Uterus (tissue), 4 donors: ENCODE measurements around the gene HCFC1R1. TPM values are rescaled to one million over a fixed set of nuclear protein-coding genes. Genes with fewer than 3 reads are reported as not detected.

Experiments used
- DNase-seq, 2 donors: peaks; one replicate each; pipeline ENCODE4 v3.0.0-alpha.2; 2019 to 2020
- H3K27ac ChIP-seq, 2 donors: fragments of 200-600 bp; sonication (generic); 1 replicate in 1 of 2; 2 replicates in 1 of 2; pipeline ENCODE4 v1.5.1; 2016 to 2018
- H3K27me3 ChIP-seq, 2 donors: fragments of 200-600 bp; sonication (generic); one replicate each; pipeline ENCODE4 v1.5.1; 2018 to 2019; ENCODE audit warnings: control low read depth in 1 of 2
- H3K36me3 ChIP-seq, 2 donors: fragments of 200-600 bp; sonication (generic); one replicate each; pipeline ENCODE4 v1.5.1; 2019; ENCODE audit warnings: control low read depth in 1 of 2
- H3K4me1 ChIP-seq, 2 donors: fragments of 200-600 bp; sonication (generic); one replicate each; pipeline ENCODE4 v1.5.1; 2018 to 2019; ENCODE audit warnings: control low read depth in 1 of 2
- H3K4me3 ChIP-seq, 2 donors: fragments of 200-600 bp; sonication (generic); 1 replicate in 1 of 2; 2 replicates in 1 of 2; pipeline ENCODE4 v1.5.1; 2018 to 2019; ENCODE audit warnings: mild to moderate bottlenecking in 1 of 2
- H3K9me3 ChIP-seq, 2 donors: fragments of 200-600 bp; sonication (generic); one replicate each; pipeline ENCODE4 v1.5.1; 2019; ENCODE audit warnings: control low read depth in 1 of 2
- POLR2A ChIP-seq, 2 donors: fragments of 450-650 bp; IDR thresholded peaks; one replicate each; pipeline ENCODE4 v1.6.1; 2016; ENCODE audit warnings: antibody characterized with exemption in 2 of 2, mild to moderate bottlenecking in 1 of 2, moderate library complexity in 1 of 2
- intact Hi-C: fragments of 100-400 bp; cut with DNase I; formaldehyde crosslinking; loops from one replicate; pipeline ENCODE4 v1.15.1; 2023; ENCODE audit warnings: low total_unique reads
- total RNA-seq, 4 donors: library from RNA; depleted of rRNA in 3 of 4; stranded (reverse); fragments of >200 nt in 3 of 4; gene quantifications; one replicate each; pipeline versions ENCODE4 v1.1.0 to v1.2.4, GENCODE V29; 2014 to 2023
- TF ChIP-seq, protein P1 (sequence below), 4 experiments: fragments of 200-600 bp in 2 of 4; fragments of 450-650 bp in 2 of 4; sonication (generic) in 2 of 4; IDR thresholded peaks; one replicate each; pipeline ENCODE4 v1.5.1; 2016 to 2019; ENCODE audit warnings: antibody characterized with exemption in 4 of 4, mild to moderate bottlenecking in 2 of 4, moderate library complexity in 1 of 4
- donor health status: DM: yes; HTN: yes; CAD: no.

HCFC1R1 gene
- total RNA-seq, 4 donors from 2014 or later, result 3.6 to 67.5 (median 25.4) TPM

DNA sequence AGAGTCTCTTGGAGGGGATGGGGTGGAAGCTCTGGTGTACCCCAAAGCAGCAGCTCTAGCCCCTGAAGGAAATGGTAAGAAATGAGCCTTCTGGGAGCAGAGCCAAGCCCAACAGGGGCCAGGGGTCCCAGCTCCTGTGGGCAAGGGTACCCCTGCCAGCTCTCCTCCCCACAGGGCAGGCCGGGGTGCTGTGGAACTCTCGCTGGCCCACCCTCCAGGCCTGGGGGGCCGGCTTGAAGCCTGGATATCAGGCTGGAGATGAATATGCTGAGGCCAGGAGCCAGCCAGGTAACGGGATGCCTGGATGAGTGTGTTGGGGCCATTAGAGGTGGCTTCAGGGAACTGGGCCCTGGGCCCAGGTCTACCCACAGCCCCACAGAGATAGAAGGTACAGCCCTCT is 23.2 kb downstream of the HCFC1R1 start:
- Histone ChIP-seq H3K36me3 (no peaks in the 10 kb centered on the region), H3K4me3 (no peak overlapping the region), H3K27ac (no peak overlapping the region), H3K9me3 (no peaks in the 10 kb centered on the region), H3K4me1 (no peaks in the 10 kb centered on the region), H3K27me3 (peaks cover 0 to 3% of the 10 kb centered on the region in 2 donors)
- no peak for DNase-seq
- intact Hi-C loops, result no loop called here
- TF ChIP-seq, protein P1, sequence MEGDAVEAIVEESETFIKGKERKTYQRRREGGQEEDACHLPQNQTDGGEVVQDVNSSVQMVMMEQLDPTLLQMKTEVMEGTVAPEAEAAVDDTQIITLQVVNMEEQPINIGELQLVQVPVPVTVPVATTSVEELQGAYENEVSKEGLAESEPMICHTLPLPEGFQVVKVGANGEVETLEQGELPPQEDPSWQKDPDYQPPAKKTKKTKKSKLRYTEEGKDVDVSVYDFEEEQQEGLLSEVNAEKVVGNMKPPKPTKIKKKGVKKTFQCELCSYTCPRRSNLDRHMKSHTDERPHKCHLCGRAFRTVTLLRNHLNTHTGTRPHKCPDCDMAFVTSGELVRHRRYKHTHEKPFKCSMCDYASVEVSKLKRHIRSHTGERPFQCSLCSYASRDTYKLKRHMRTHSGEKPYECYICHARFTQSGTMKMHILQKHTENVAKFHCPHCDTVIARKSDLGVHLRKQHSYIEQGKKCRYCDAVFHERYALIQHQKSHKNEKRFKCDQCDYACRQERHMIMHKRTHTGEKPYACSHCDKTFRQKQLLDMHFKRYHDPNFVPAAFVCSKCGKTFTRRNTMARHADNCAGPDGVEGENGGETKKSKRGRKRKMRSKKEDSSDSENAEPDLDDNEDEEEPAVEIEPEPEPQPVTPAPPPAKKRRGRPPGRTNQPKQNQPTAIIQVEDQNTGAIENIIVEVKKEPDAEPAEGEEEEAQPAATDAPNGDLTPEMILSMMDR (IDR thresholded peaks at IDR 0.05), result no peak
- TF ChIP-seq POLR2A (IDR thresholded peaks at IDR 0.05), result no peak

- Histone ChIP-seq H3K27ac (no peak overlapping the region), H3K4me3 (no peak overlapping the region), H3K4me1 (no peaks in the 10 kb centered on the region), H3K36me3 (no peaks in the 10 kb centered on the region), H3K9me3 (no peaks in the 10 kb centered on the region), H3K27me3 (peaks cover 0 to 3% of the 10 kb centered on the region in 2 donors)
- intact Hi-C loops, result no loop called here
- DNase-seq, result no peak
- TF ChIP-seq, protein P1 (IDR thresholded peaks at IDR 0.05), result no peak
- no peak for TF ChIP-seq POLR2A (IDR thresholded peaks at IDR 0.05)
Measured at GRCh38 chr16:2999929-3000328, 23.8 kb downstream of the HCFC1R1 start.

- Histone ChIP-seq H3K4me1 (no peaks in the 10 kb centered on the region), H3K36me3 (no peaks in the 10 kb centered on the region), H3K27ac (no peak overlapping the region), H3K9me3 (no peaks in the 10 kb centered on the region), H3K4me3 (no peak overlapping the region), H3K27me3 (no peaks in the 10 kb centered on the region)
- intact Hi-C loops, result no loop called here
- TF ChIP-seq, protein P1 (IDR thresholded peaks at IDR 0.05), result no peak
- TF ChIP-seq POLR2A (IDR thresholded peaks at IDR 0.05), result no peak
- no peak for DNase-seq
Measured at GRCh38 chr16:2996298-2996697, 27.4 kb downstream of the HCFC1R1 start.

- DNase-seq, result no peak
- TF ChIP-seq POLR2A (IDR thresholded peaks at IDR 0.05), result no peak
- TF ChIP-seq, protein P1 (IDR thresholded peaks at IDR 0.05), result no peak
- Histone ChIP-seq H3K4me3 (no peak overlapping the region), H3K27ac (no peak overlapping the region), H3K36me3 (no peaks in the 10 kb centered on the region), H3K27me3 (no peaks in the 10 kb centered on the region), H3K9me3 (no peaks in the 10 kb centered on the region), H3K4me1 (no peaks in the 10 kb centered on the region)
- intact Hi-C loops, result no loop called here
Measured at GRCh38 chr16:2992383-2993081, 31.2 kb downstream of the HCFC1R1 start.

GRCh38 chr16:2991566-2992261 is 32.0 kb downstream of the HCFC1R1 start:
- no peak for DNase-seq
- no peaks in the 10 kb centered on the region for H3K9me3 ChIP-seq
- H3K4me3 ChIP-seq, result no peak overlapping the region
- no peak overlapping the region for H3K27ac ChIP-seq
- no peaks in the 10 kb centered on the region for H3K4me1 ChIP-seq
- H3K36me3 ChIP-seq, result no peaks in the 10 kb centered on the region
- intact Hi-C loops, result no loop called here
- no peaks in the 10 kb centered on the region for H3K27me3 ChIP-seq
- TF ChIP-seq POLR2A (IDR thresholded peaks at IDR 0.05), result no peak
- TF ChIP-seq, protein P1 (IDR thresholded peaks at IDR 0.05), result no peak
